HG02870 (cell line): ENCODE measurements around the gene DNALI1.
A peak's percentile ranks its signal among the peaks of the same experiment; 100 is the strongest.
"Not testable (repeated sequence)": the region's sequence is repeated elsewhere in the genome, so short reads cannot be mapped to it uniquely, and the experiment has no call there.

Experiments
- ATAC-seq: cut with Tn5 transposase; IDR thresholded peaks from one replicate; pipeline ENCODE4 v1.9.1; 2021; ENCODE audit warnings: mild to moderate bottlenecking, moderate library complexity; ENCODE audit not compliant: unreplicated experiment

The DNALI1 gene

DNA sequence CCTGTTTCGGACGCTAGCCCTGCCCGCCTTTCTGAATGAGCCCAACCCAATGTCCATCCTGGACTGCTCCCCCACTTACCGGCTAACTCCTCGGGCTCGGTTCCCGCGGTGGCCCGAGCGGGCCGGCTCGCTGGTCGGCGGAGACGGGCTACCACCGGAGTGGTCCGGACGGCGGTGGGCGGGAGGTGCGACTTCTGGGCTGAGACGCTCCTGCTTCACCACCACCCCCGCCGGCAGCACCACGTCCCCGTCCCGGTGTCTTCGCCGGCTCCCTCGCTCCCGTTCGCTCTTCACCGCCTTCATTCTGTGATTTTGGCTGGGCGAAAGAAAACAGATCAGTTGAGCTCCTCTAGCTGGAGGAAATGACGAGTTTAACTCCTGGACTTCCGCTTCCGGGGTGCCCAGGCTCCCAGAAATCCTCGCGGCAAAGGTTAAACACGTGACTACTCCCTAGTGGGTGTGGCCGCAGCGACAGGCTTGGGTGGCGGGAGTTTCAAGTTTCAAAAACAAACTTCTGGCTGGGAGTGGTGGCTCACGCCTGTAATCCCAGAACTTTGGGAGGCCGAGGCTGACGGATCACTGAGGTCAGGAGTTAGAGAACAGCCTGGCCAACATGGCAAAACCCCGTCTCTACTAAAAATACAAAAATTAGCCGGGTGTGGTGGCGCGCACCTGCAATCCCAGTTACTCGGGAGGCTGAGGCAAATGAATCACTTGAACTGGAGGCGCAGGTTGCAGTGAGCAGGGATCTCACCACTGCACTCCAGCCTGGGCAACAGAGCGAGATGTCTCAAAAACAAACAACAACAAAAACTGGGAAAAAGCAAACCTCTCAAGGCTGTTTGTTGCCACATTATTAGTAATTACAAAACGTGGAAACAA lies 2.6 kb upstream of the DNALI1 start, which contains the start of gene SNIP1:
SNIP1 (minus strand) TSS at position 367 of the 882 bp plus-strand sequence; CDS start at position 303, 64 bp downstream.
- peak; percentile 66 for ATAC-seq

DNA sequence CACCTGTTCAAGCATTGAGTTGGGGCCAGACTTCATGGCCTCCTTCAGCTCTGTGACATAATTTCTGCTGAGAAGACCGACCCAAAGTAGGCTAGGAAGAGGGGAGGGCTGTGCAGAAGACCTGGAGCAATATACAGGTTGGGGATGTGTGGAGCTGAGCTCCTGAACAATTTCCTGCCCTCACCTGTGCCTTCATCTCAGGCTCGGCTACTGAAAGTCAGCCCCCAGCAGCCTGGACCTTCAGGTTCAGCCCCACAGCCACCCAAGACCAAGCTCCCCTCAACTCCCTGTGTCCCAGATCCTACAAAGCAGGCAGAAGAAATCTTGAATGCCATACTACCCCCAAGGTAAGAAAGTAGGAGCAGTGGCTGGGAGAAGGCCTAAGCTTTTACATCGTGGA lies 662 bp downstream of the DNALI1 start:
- ATAC-seq: no peak

- no peak for ATAC-seq
These were observed 1.7 kb downstream of the DNALI1 start for GRCh38 chr1:37558411-37558810.

GRCh38 chr1:37559080-37559479 lies 2.3 kb downstream of the DNALI1 start:
- no peak for ATAC-seq

- not testable (repeated sequence) for ATAC-seq
These were observed 3.2 kb downstream of the DNALI1 start for GRCh38 chr1:37559957-37560379.

GRCh38 chr1:37560401-37561132 lies 3.8 kb downstream of the DNALI1 start:
- no peak for ATAC-seq

DNA sequence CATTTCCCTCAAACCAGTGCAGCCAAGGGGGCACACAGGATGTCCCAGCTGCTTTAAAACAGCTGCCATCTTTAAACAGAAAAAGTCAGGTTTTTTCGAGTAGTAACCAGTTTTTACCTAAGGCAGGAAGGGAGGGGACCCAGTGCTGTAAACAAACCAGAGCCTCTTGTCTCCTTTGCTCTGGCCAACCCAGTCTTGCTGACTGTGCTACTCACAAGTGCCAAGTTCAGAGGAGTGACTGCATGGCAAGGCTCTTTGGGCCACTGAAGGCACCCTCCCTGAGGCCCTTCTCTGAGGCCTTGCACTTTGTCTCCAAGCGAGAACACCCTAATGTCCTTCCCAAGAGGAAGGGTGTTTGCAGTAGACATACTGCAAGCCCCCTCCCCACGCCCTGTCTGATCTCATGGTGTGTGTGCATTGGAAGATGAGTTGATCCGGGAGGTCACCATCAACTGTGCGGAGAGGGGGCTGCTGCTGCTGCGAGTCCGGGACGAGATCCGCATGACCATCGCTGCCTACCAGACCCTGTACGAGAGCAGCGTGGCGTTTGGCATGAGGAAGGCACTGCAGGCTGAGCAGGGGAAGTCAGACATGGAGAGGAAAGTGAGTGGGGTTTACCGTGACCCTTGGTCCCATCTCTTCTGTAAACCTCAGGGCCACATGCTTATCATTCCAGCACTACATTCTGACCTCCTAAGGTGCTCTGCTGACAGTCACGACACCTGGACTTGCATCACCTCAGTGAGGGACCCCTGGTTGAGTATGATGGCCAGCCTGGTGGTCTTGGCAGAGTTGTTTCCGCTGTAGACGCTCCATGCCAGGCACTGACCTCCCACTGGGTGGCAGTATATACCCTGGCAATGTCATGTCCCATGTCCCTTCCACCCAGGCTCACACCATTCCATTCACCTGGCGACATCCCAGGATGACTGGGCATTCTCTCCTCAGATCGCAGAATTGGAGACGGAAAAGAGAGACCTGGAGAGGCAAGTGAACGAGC lies 4.7 kb downstream of the DNALI1 start:
- ATAC-seq: no peak

DNA sequence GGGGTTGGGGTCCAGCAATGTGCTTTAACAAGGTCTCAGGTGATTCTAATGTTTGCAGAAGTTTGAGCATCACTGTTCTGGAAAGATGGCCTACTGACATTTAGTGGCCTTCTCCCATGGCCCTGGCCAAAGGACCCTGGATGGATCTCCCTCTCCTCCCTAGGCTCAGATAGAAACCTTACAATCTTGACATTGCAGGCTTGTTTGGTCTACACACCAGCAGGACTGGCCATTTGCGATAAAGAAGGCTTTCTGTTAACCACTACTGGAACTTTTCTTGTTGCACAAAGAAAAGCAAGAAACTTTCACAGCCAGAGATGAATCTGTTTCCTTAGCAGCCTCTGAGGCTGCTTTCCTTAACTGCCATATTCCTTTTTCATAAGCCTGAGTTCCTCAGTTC lies 6.2 kb downstream of the DNALI1 start:
- no peak for ATAC-seq

DNA sequence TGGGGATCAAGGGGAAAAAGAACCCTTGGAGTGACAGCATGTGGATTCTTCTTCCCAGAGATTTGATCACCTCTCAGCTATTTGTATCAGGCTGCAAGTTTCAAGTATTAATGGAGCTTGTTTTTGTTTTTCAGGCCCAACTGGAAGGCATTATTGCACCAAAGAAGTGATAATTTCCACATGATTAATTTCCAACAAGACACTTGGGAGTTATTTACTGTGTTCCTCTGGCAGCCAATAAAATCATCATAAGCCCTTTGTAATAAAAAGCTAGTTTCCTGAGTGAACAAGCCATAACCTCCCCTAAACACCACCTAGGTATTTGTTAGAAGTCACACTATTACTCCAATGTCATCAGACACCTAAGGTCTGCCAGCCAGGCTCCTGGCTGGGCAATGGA lies 8.2 kb downstream of the DNALI1 start:
- ATAC-seq: no peak

DNA sequence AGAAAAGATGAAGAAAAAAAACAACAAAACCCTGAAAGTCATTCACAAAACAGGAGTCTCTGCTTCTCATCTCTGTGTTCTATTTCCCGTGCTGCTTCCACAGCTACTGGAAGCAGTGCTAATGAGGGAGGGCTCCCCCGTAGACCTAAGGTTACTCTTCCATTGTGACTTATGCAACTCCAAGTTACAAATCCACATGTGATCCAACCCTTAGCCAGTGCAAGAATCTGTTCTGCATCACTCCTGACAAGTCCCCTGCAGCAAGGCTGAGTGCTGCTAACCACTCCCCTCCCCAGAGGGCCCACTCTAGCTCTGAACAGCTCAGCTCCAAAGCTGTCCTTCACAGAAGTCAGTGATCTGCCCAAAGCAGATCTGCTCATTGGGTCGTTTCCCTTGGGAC lies 10.3 kb downstream of the DNALI1 start:
- ATAC-seq: no peak

- ATAC-seq: no peak
These were observed 14.0 kb downstream of the DNALI1 start for GRCh38 chr1:37570528-37571334.

DNA sequence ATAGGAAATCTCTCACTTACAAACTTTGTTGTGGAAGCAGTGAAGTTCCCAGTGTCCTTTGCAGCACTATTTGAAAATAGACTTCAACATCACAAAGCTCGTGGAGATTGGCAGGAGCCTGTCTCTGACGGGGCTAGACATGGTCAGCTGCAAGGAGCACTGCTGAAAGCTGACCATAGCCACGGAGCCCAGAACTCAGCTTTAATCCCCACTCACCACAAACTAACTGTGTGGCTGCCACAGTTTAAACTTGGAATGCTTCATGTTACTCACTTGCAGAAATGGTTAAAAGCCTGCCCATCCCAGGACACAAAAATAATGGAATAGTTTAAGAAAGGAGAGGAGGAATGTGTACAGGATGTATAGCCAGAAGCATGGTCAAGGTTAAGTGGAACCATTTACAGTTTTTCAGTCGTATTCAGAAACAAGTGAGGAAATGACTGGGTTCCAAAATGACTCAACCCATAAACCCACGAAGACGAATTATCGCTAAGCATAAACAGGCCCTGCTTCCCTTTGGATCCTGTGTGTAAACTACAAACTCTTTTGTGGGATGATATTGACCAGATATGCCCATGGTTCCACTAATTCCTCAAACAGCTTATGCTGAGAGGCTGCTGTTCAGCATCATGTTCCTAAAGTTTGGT lies 18.2 kb downstream of the DNALI1 start:
- ATAC-seq: no peak

- ATAC-seq: no peak
These were observed 19.0 kb downstream of the DNALI1 start for GRCh38 chr1:37575692-37576091.

DNA sequence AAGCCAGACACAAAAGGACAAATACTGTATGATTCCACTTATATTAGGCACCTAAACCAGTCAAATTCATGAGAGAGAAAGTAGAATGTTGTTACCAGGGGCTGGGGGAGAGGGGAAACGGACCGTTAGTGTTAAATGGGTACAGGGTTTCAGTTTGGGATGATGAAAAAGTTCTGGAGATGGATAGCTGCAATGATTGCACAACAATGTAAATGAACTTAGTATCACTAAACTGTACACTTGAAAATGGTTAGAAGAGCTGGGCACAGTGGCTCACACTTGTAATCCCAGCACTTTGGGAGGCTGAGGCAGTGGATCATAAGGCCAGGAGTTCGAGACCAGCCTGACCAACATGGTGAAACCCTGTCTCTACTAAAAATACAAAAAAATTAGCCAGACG lies 27.8 kb downstream of the DNALI1 start:
- not testable (repeated sequence) for ATAC-seq

DNA sequence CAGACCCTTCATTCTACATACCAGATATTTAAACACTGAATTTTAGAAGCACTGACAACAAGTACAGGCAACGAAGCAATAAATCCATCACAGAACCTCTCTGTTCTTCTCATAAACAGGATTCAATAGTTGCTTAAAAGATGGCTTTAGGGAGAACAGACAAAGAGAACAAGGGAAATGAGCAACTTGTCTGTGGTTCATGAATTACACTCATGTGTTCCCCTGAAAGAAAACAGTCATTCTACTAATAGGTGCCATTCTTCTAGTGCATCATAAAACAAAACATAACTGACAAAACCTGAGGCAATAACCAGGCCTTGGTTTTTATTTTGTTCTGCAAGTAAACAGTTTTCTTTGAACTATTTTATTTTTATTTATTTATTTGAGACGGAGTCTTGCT lies 32.2 kb downstream of the DNALI1 start:
- ATAC-seq: no peak

DNA sequence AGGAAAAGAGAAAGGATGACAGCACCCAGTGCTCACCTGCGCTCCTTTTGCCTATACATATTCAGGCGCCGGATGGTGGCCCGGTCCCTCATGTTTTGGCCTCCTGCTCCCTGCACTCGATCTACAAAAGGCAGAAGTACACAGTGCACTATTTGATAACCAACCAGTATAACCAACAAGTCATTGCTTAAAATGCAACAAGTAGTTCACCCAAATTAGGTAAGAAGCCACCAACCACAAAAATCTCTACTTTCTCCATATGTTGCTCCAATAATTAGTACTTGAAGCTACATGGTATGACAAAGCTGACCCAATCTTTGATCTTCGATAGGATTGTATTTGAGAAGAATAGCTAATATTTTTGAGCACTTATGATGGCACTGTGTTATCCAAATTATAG lies 37.0 kb downstream of the DNALI1 start:
- no peak for ATAC-seq

DNA sequence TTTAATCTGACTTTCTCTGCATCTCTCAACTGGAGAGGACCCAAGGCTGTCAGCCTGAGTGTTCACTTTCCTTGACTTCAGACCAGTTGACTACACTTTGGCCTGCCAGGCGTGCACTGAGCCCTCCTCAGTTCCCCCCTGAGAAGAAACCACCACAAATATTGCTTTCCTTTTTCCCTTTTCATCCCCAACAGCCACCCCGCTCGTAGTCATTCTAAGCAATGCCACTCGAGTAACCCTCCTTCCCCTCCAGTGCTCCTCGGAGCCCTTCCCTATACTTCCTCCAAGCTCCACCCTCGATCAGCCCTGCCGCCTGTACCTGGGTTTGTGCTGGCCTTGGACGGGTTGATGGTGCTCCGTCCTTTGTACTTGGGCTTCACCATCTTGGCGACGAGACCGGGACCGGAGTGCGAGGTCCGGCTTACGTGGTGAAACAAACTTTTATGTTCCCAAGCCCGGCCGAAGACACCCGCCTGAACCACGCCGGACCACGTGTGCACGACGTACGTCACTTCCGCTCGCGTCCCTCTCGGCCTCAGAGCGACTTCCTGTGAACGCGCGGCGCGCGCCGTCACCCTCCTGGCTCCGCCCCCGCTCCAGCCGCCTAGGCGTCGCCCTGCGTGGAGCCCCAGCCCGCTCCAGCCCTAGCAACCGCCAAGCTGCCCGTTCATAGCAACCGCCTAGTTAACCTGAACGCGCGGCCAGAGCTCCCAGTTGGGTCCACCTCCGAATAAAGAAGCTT lies 38.9 kb downstream of the DNALI1 start, which contains the start of gene GNL2:
GNL2 (minus strand) TSS at position 498 of the 742 bp plus-strand sequence; CDS start at position 383, 115 bp downstream.
- peak; percentile 98 for ATAC-seq

- ATAC-seq: no peak
These were observed 39.5 kb downstream of the DNALI1 start for GRCh38 chr1:37596182-37596667.
